Thyroid gland (tissue), 4 donors: Measurements from ENCODE around the gene STK24. TPM values are rescaled to one million over a fixed set of nuclear protein-coding genes. Genes with fewer than 3 reads are reported as not detected.

Source experiments
- DNase-seq, 2 donors: peaks; one replicate each; pipeline ENCODE4 v3.0.0-alpha.2; 2019
- H3K27ac ChIP-seq, 3 donors: fragments of 200-600 bp; sonication (generic); 1 replicate in 2 of 3; 2 replicates in 1 of 3; pipeline ENCODE4 v1.5.1; 2016 to 2019; ENCODE audit warnings: mild to moderate bottlenecking in 1 of 3, moderate library complexity in 1 of 3
- H3K27me3 ChIP-seq: fragments of 200-600 bp; sonication (generic); one replicate; pipeline ENCODE4 v1.5.1; 2019
- H3K36me3 ChIP-seq, 2 donors: fragments of 200-600 bp; sonication (generic); one replicate each; pipeline ENCODE4 v1.5.1; 2016 to 2019
- H3K4me1 ChIP-seq, 2 donors: fragments of 200-600 bp; sonication (generic); one replicate each; pipeline ENCODE4 v1.5.1; 2017 to 2019
- H3K4me3 ChIP-seq, 3 donors: fragments of 200-600 bp; sonication (generic); replicated peaks in 1 of 3; 1 replicate in 2 of 3; 2 replicates in 1 of 3; pipeline ENCODE4 v1.5.1; 2016; ENCODE audit warnings: mild to moderate bottlenecking in 1 of 3
- H3K9me3 ChIP-seq: fragments of 200-600 bp; sonication (generic); one replicate; pipeline ENCODE4 v1.5.1; 2017
- POLR2A ChIP-seq, 2 donors: fragments of 450-650 bp; IDR thresholded peaks; one replicate each; pipeline ENCODE4 v1.6.1; 2017; ENCODE audit warnings: antibody characterized with exemption in 2 of 2, mild to moderate bottlenecking in 2 of 2, moderate library complexity in 1 of 2
- whole genome bisulfite sequencing, 2 donors: methylation state at CpG; one replicate each; pipeline ENCODE4 v1.1.5; 2017; 5-methylcytosine and 5-hydroxymethylcytosine counted together
- intact Hi-C: fragments of 100-400 bp; cut with DNase I; formaldehyde crosslinking; loops from one replicate; pipeline ENCODE4 v1.15.1; 2023
- total RNA-seq, 4 donors: library from RNA; depleted of rRNA; stranded (reverse); fragments of >200 nt; gene quantifications; one replicate each; pipeline ENCODE4 v1.2.3, GENCODE V29; 2016
- TF ChIP-seq, protein P1 (sequence below), 6 experiments: fragments of 200-600 bp in 3 of 6; fragments of 450-650 bp in 3 of 6; sonication (generic) in 3 of 6; IDR thresholded peaks; one replicate each; pipeline ENCODE4 v1.5.1; 2016 to 2019; ENCODE audit warnings: antibody characterized with exemption in 6 of 6, mild to moderate bottlenecking in 2 of 6, inconsistent platforms in 1 of 6, moderate library complexity in 1 of 6

STK24 gene
- total RNA-seq, 4 donors from 2014 or later = 74.5 to 102 (median 90.7) TPM

DNA sequence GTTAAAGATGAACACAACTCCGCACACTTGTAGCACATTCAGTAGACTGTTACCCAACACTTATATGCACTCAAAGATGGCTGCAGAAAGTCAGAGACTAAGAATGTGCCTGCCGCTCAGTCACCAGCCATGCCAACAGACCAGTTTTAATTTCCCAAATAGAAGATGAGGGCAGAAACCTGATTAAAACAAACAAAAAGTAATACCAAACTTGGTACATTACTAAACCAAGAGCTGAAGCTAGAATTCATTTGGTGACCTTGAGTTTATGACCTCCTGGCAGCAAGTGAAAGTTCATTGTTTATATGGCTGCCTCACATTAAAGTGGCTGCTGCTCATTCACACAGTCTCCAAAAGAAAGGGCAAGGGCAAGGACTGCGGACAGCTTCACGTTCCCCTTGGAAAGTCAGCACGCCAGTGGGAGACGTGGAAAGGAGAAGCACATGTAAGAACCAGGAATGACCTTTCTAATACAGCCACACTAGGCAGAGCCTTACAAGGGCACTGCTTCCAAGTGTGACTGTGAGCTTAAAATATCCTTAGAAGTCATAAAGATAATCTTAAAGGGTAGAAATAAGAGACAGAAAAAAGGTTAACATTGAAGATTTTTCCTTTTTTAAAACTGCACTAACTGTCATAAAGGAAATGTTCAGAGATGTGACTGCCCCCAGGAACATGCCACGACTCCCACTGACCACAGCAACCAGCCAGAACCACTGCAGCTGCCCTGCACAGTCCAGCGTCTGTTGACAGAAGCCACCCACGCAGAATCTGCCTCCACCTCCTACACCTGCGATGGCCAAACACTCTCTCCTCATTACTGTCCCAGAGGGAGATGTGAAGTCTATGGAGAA is 73.5 kb downstream of the STK24 start:
- peak; percentile 75 to 82 for DNase-seq
- intact Hi-C loops = no loop called here
- no peaks in the 10 kb centered on the region for H3K27me3 ChIP-seq
- WGBS, 2 donors = 34 to 43% methylated on average over 10 of the region's 10 CpGs
- H3K4me1 ChIP-seq = peaks cover 46 to 70% of the 10 kb centered on the region in 2 donors
- H3K4me3 ChIP-seq = no peak overlapping the region
- TF ChIP-seq, protein P1, sequence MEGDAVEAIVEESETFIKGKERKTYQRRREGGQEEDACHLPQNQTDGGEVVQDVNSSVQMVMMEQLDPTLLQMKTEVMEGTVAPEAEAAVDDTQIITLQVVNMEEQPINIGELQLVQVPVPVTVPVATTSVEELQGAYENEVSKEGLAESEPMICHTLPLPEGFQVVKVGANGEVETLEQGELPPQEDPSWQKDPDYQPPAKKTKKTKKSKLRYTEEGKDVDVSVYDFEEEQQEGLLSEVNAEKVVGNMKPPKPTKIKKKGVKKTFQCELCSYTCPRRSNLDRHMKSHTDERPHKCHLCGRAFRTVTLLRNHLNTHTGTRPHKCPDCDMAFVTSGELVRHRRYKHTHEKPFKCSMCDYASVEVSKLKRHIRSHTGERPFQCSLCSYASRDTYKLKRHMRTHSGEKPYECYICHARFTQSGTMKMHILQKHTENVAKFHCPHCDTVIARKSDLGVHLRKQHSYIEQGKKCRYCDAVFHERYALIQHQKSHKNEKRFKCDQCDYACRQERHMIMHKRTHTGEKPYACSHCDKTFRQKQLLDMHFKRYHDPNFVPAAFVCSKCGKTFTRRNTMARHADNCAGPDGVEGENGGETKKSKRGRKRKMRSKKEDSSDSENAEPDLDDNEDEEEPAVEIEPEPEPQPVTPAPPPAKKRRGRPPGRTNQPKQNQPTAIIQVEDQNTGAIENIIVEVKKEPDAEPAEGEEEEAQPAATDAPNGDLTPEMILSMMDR (IDR thresholded peaks at IDR 0.05) = peak in 1 of 6 experiments; percentile 2
- TF ChIP-seq POLR2A (IDR thresholded peaks at IDR 0.05) = peak in 1 of 2 donors; percentile 38
- H3K9me3 ChIP-seq = no peaks in the 10 kb centered on the region
- H3K27ac ChIP-seq = peak overlapping the region; percentile 81 to 89 (median 85)
- H3K36me3 ChIP-seq = no peaks in the 10 kb centered on the region

DNA sequence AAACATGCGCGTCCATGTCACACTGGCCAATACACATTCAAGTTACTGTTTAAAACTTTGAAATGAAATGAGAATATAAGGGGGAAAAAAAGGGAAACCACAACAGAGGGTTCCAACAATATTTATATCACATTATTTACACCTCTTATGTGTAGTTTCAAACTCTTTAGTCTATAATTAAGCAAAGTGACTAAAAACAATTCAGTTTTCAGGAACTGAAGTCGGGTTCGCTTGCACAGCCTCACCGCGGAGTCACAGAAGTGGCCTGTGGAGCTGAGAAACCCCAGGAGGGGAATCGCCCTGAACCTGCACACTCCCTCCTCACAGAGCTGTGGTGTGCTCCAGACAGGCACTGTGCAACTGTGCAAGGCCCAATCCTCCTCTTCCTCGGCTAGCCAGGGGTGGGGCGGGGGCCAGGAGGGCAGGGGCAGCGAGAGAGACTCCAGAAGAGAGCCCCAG is 75.9 kb downstream of the STK24 start:
- no peak for DNase-seq
- H3K4me3 ChIP-seq = no peak overlapping the region
- H3K36me3 ChIP-seq = no peaks in the 10 kb centered on the region
- 96% methylated on average over 10 of the region's 10 CpGs for WGBS, 2 donors
- intact Hi-C loops = no loop called here
- H3K27me3 ChIP-seq = no peaks in the 10 kb centered on the region
- no peak for TF ChIP-seq POLR2A (IDR thresholded peaks at IDR 0.05)
- TF ChIP-seq, protein P1 (IDR thresholded peaks at IDR 0.05) = no peak
- H3K9me3 ChIP-seq = no peaks in the 10 kb centered on the region
- no peak overlapping the region for H3K27ac ChIP-seq
- H3K4me1 ChIP-seq = peaks cover 49 to 68% of the 10 kb centered on the region in 2 donors

DNA sequence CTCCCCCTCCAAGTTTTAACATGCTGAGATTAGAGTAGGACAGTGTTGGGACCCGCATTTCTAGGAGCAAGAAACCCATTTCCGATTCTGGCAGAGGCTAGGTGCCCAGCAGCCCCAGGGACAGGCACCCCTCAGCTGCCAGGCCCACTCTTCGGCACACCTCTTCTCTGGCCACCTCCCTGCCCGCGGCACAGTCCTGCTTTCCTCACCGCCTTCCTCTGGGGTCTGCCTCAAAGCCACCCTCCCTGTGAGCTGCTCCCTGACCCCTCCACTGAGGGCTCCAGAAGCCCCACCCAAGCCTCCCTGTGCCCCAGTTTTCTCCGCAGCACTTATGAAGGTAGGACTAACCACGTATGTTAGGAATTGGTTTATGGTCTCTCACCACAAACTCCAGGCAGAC is 79.9 kb downstream of the STK24 start:
- Histone ChIP-seq H3K36me3 (no peaks in the 10 kb centered on the region), H3K4me3 (no peak overlapping the region), H3K27ac (peak overlapping the region; percentile 5 to 84 (median 77)), H3K4me1 (peaks cover 32 to 62% of the 10 kb centered on the region in 2 donors), H3K27me3 (no peaks in the 10 kb centered on the region), H3K9me3 (no peaks in the 10 kb centered on the region)
- DNase-seq = no peak
- intact Hi-C loops = no loop called here
- no peak for TF ChIP-seq POLR2A (IDR thresholded peaks at IDR 0.05)
- WGBS, 2 donors = 94 to 95% methylated on average over 8 of the region's 8 CpGs

DNA sequence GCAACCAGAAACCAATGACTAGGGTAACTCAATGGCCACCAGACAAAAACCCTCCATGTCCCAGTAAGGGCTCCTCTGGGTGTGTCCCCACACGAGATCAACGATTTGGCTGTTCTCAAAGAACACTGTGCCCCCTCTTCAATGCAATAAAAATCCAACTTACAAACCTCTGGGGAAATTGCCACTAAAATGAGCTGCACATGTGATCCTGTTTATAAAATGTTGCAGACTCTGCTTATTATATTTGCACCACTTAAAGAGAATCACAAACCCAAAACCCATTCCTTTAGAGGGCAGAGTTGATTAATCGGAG is 80.5 kb downstream of the STK24 start:
- H3K4me1 ChIP-seq = peaks cover 32 to 59% of the 10 kb centered on the region in 2 donors

DNA sequence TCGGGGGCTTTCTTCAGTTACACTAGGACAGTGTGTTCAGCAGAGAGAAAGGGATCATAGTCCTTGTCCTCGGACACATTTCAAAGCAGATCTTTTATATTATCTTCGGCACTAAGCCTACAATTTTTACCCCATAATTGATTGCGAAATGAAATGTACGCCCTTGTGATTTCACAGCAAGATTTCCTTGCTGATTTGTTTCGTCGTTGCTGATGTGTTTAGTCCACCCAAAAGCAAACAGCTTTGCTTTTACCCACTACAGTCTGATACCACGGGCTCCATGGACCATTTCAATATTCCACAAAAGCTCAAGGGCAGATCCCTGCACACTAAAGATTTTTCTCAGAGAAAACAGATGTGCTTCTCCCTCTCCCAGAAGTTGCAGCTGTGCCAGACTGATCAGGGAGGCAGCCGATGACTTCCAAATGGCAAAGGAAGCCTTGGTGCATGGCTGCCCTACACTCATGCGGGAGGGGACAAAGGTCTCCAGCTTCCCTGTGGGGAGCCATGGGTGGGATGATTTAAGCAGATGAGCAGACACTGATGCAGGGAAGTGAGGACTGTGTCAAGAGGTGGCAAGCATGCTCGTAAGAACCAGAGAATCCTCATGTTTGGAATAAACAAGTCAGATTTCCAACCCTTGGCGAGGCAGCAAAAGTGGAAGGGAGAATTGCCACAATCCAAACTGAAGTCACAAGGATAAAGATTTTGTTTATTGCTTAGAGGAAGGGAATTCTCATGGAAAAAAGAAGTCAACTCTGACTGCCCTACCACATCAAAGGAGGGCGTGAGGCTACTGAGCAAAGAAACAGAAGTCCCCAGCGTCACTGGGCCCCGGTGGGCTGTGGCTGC is 81.1 kb downstream of the STK24 start:
- DNase-seq = no peak
- no peaks in the 10 kb centered on the region for H3K36me3 ChIP-seq
- no peaks in the 10 kb centered on the region for H3K9me3 ChIP-seq
- H3K27me3 ChIP-seq = no peaks in the 10 kb centered on the region
- no peak overlapping the region for H3K4me3 ChIP-seq
- TF ChIP-seq POLR2A (IDR thresholded peaks at IDR 0.05) = no peak
- TF ChIP-seq, protein P1 (IDR thresholded peaks at IDR 0.05) = no peak
- H3K4me1 ChIP-seq = peaks cover 32 to 63% of the 10 kb centered on the region in 2 donors
- 65 to 67% methylated on average over 14 to 15 of the region's 15 CpGs for WGBS, 2 donors
- H3K27ac ChIP-seq = peak overlapping the region; percentile 61 to 84 (median 77)
- intact Hi-C loops = no loop called here

More for the DNA sequence above, 80.5 kb downstream of the STK24 start:
- Histone ChIP-seq H3K4me3 (no peak overlapping the region), H3K27me3 (no peaks in the 10 kb centered on the region), H3K36me3 (no peaks in the 10 kb centered on the region), H3K27ac (peak overlapping the region; percentile 5 to 84 (median 77)), H3K9me3 (no peaks in the 10 kb centered on the region)
- TF ChIP-seq, protein P1 (IDR thresholded peaks at IDR 0.05) = no peak
- TF ChIP-seq POLR2A (IDR thresholded peaks at IDR 0.05) = no peak
- intact Hi-C loops = no loop called here
- no peak for DNase-seq
- 44 to 69% methylated on average over 3 of the region's 3 CpGs for WGBS, 2 donors
